ENCODE measurements around the gene ITGB7. TPM values are rescaled to one million over a fixed set of nuclear protein-coding genes. Genes with fewer than 3 reads are reported as not detected.
A peak's percentile ranks its signal among the peaks of the same experiment; 100 is the strongest.

Gene ITGB7
- polyA plus RNA-seq, 3 donors: 24.1 to 33.1 (median 28.4) TPM

GRCh38 chr12:53223389-53224060 is 16.5 kb upstream of the ITGB7 start:
- no peaks in the 10 kb centered on the region for H3K9me3 ChIP-seq (replicated peaks in 1 of 2; ENCODE audit: control insufficient read depth in 1 of 2, insufficient read depth in 1 of 2, low read length in 2 of 2)
- Mint-ChIP-seq H3K4me3 (peak overlapping the region in 1 of 2 donors; percentile 62), H3K27me3 (ENCODE audit: low read depth in 3 of 3) (peaks cover 10 to 24% (median 13%) of the 10 kb centered on the region in 3 donors), H3K36me3 (peaks cover 4 to 13% of the 10 kb centered on the region in 2 donors), H3K4me1 (peaks cover 50% of the 10 kb centered on the region), H3K9me3 (peaks cover 0 to 2% (median 0%) of the 10 kb centered on the region in 7 donors), H3K27ac (peak overlapping the region in 3 of 7 donors; percentile 10 to 75 (median 63))
- no peaks in the 10 kb centered on the region for H3K36me3 ChIP-seq (replicated peaks in 1 of 2; ENCODE audit: control insufficient read depth in 1 of 2, insufficient read depth in 2 of 2, low read length in 2 of 2)
- WGBS (ENCODE audit: insufficient coverage): 20% methylated on average over 2 of the region's 16 CpGs
- H3K27ac ChIP-seq (ENCODE audit: low read depth in 1 of 2, low read length in 2 of 2): no peak overlapping the region
- H3K4me2 ChIP-seq (replicated peaks; ENCODE audit: extremely low read depth, low read length, poor library complexity, severe bottlenecking): peak overlapping the region; percentile 37
- H3K79me2 ChIP-seq (ENCODE audit: insufficient read depth, low read length): peaks cover 14% of the 10 kb centered on the region
- peaks cover 41 to 57% of the 10 kb centered on the region in 2 donors for H3K4me1 ChIP-seq (ENCODE audit: control insufficient read depth in 1 of 2, insufficient read depth in 2 of 2, low read length in 2 of 2)
- peak overlapping the region in 1 of 3 experiments; percentile 38 for H3K4me3 ChIP-seq (replicated peaks in 1 of 3; ENCODE audit: low read depth in 2 of 3, low read length in 3 of 3)
- no peak for DNase-seq
- no peaks in the 10 kb centered on the region for H4K20me1 ChIP-seq (ENCODE audit: insufficient read depth, low read length)
- no peaks in the 10 kb centered on the region for H3K27me3 ChIP-seq (ENCODE audit: control insufficient read depth in 2 of 2, insufficient read depth in 2 of 2, low read length in 2 of 2)
- intact Hi-C loops (cut with micrococcal nuclease): loop anchor here in 1 of 2 donors (5.0 kb wide), 1 partner anchor 44 kb away; the partner anchor contains the start of gene ESPL1
- no peak overlapping the region for H3K9ac ChIP-seq (ENCODE audit: insufficient read depth, low read length, poor library complexity, severe bottlenecking)
- peak overlapping the region; percentile 59 for H2AFZ ChIP-seq (ENCODE audit: insufficient read depth, low read depth, low read length, poor library complexity, severe bottlenecking)
- TF ChIP-seq CTCF (IDR thresholded peaks at IDR 0.05): no peak

DNA sequence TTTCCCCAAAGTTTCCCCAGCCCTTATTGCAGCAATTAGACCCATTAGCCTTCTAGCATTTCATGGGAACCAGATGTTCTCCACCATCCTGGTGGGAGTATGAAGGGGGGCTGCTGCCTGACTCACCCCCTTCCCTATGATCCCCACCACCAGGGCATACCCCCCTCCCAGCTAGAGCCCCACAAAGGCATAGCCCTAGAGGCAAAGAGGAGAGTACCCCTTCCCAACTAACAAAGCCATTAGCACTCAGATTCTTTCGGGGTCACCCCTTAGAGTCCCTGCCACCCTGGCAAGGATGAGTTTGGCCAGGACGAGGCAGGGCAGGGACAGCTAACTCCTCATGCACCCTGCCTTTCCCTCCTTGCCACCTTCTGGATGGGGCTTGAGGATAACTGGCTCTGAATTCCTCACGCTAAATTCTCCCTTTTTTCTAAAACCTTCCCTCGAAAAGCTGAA is 15.8 kb upstream of the ITGB7 start:
- no peaks in the 10 kb centered on the region for H3K27me3 ChIP-seq (ENCODE audit: control insufficient read depth in 2 of 2, insufficient read depth in 2 of 2, low read length in 2 of 2)
- intact Hi-C loops (cut with micrococcal nuclease): loop anchor here in 1 of 2 donors (5.0 kb wide), 1 partner anchor 44 kb away; the partner anchor contains the start of gene ESPL1
- peak overlapping the region; percentile 35 to 76 for H3K4me3 Mint-ChIP-seq
- no peak overlapping the region for H3K9ac ChIP-seq (ENCODE audit: insufficient read depth, low read length, poor library complexity, severe bottlenecking)
- H3K4me3 ChIP-seq (replicated peaks in 1 of 3; ENCODE audit: low read depth in 2 of 3, low read length in 3 of 3): peak overlapping the region in 1 of 3 experiments; percentile 97
- peaks cover 5 to 24% (median 11%) of the 10 kb centered on the region in 3 donors for H3K27me3 Mint-ChIP-seq (ENCODE audit: low read depth in 3 of 3)
- H3K9me3 ChIP-seq (replicated peaks in 1 of 2; ENCODE audit: control insufficient read depth in 1 of 2, insufficient read depth in 1 of 2, low read length in 2 of 2): no peaks in the 10 kb centered on the region
- no peak for DNase-seq
- peaks cover 4 to 13% of the 10 kb centered on the region in 2 donors for H3K36me3 Mint-ChIP-seq
- peaks cover 0 to 2% (median 0%) of the 10 kb centered on the region in 7 donors for H3K9me3 Mint-ChIP-seq
- peaks cover 19% of the 10 kb centered on the region for H3K79me2 ChIP-seq (ENCODE audit: insufficient read depth, low read length)
- no peak for TF ChIP-seq CTCF (IDR thresholded peaks at IDR 0.05)
- 0% methylated on average over 1 of the region's 4 CpGs for WGBS (ENCODE audit: insufficient coverage)
- H3K4me2 ChIP-seq (replicated peaks; ENCODE audit: extremely low read depth, low read length, poor library complexity, severe bottlenecking): peak overlapping the region; percentile 37
- no peak overlapping the region for H3K27ac ChIP-seq (ENCODE audit: low read depth in 1 of 2, low read length in 2 of 2)
- peaks cover 54% of the 10 kb centered on the region for H3K4me1 Mint-ChIP-seq
- H3K27ac Mint-ChIP-seq: peak overlapping the region in 1 of 7 donors; percentile 19
- H3K36me3 ChIP-seq (replicated peaks in 1 of 2; ENCODE audit: control insufficient read depth in 1 of 2, insufficient read depth in 2 of 2, low read length in 2 of 2): no peaks in the 10 kb centered on the region
- H2AFZ ChIP-seq (ENCODE audit: insufficient read depth, low read depth, low read length, poor library complexity, severe bottlenecking): peak overlapping the region; percentile 59
- no peaks in the 10 kb centered on the region for H4K20me1 ChIP-seq (ENCODE audit: insufficient read depth, low read length)
- peaks cover 48 to 64% of the 10 kb centered on the region in 2 donors for H3K4me1 ChIP-seq (ENCODE audit: control insufficient read depth in 1 of 2, insufficient read depth in 2 of 2, low read length in 2 of 2)

Measured in CD14-positive monocyte (primary cell).